SK-N-MC (cell line): ENCODE data around the gene SMARCB1.

ENCODE experiments used
- EZH2 ChIP-seq: fragments of 200-600 bp; sonication (generic); IDR thresholded peaks from one replicate; pipeline ENCODE4 v1.6.1; 2017; ENCODE audit warnings: antibody characterized with exemption
- FOXP2 ChIP-seq: optimal IDR thresholded peaks from 2 replicates; pipeline ENCODE3; 2011; ENCODE audit warnings: mild to moderate bottlenecking, moderate library complexity; ENCODE audit not compliant: insufficient read depth; ENCODE audit errors: extremely low read length, control extremely low read depth
- POLR2AphosphoS5 ChIP-seq: IDR thresholded peaks from 2 replicates; pipeline ENCODE4 v1.6.1; 2012; ENCODE audit warnings: mild to moderate bottlenecking, low read depth, low read length, borderline replicate concordance

- no peak for TF ChIP-seq POLR2AphosphoS5
- no peak for TF ChIP-seq EZH2
- no peak for TF ChIP-seq FOXP2
Observed at GRCh38 chr22:23829845-23830372, 43.1 kb downstream of the SMARCB1 start.
